Measurements from ENCODE around the gene BBS9. TPM values are rescaled to one million over a fixed set of nuclear protein-coding genes. Genes with fewer than 3 reads are reported as not detected.

Gene BBS9
- total RNA-seq, 2 experiments from 2014 or later, result 8.9 to 10.1 TPM

DNA sequence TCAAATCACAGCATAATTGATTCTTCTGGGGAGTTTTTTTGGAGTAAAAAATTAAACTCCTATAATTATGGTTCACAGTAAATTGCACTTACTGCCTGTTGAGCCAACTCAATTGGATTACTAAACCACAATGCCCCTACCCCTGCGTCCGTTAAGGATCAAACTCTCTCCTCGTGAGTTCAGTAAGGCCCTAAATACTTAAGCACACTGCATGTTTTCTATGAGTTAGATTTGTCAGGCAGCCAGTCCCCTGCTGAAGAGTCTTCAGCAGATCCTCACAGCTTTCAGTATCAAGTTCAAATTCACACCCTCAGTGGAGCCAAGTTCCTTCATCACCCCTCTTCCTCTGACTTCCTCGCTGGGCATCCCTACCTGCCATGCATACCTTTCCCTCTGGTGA lies 501.0 kb downstream of the BBS9 start:
- Mint-ChIP-seq H3K9me3 (peaks cover 2% of the 10 kb centered on the region), H3K27ac (no peak overlapping the region), H3K27me3 (no peaks in the 10 kb centered on the region), H3K36me3 (ENCODE audit: low read depth) (no peaks in the 10 kb centered on the region), H3K4me3 (no peak overlapping the region), H3K4me1 (no peaks in the 10 kb centered on the region)
- CTCF ChIA-PET, result no interaction called here
- POLR2A ChIA-PET, result no interaction called here
- DNase-seq, result no peak

GRCh38 chr7:33632322-33632721 lies 503.0 kb downstream of the BBS9 start:
- Mint-ChIP-seq H3K27ac (no peak overlapping the region), H3K9me3 (no peaks in the 10 kb centered on the region), H3K4me3 (no peak overlapping the region), H3K4me1 (no peaks in the 10 kb centered on the region), H3K27me3 (no peaks in the 10 kb centered on the region), H3K36me3 (ENCODE audit: low read depth) (no peaks in the 10 kb centered on the region)
- DNase-seq, result no peak
- ChIA-PET CTCF (no interaction called here), POLR2A (no interaction called here)

DNA sequence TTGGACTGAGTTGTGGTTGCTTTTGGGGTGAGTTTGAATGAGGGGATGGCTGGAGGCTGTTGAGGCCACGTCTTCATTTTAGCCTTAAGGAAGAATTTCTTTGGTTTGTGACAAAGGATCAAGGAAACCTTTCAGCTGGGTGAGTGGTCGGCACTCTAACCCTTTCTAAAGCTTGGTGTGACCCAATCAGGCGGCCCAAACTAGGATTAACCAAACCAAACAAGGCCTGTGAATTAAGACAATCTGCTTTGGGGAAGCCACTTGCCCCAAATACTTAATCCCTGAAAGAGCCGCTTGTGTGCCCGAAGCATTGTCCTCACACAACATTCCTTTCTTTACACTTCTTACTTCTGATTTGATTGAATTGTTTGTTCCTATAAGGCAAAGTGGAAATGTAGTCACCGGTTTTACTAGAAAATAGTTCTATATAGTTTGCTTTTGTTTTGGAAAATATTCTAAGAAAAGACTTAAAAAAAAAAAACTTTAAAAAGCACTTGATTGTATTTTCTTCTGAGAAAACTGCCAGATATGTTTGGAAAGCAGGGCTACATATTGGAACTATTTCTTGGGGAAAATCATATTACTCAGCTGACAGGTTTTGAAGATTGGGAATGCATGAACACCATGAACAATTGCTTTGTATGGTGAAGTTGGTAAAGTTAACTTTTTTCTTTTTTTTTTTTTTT lies 503.6 kb downstream of the BBS9 start:
- ChIA-PET CTCF (no interaction called here), POLR2A (no interaction called here)
- no peak overlapping the region for H3K4me3 Mint-ChIP-seq

DNA sequence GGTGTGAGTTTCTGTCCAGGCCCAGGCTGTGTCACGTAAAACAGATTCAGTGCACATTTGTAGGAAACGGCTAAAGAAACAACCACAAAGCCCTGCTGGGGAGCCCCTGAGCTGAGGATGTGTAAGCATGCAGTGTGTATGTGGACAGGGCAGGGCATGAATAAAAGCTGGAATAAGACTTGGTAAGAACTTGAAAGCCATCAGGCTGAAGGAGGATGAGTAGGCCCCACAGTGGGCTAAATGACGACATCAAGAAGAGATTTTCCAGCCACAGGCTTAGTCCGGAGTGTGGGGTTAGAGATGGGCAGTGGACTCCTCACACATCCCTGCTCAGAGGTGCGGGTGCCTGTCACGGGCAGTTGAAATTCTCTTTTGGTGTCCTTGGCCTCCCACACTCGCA lies 505.2 kb downstream of the BBS9 start:
- Mint-ChIP-seq H3K4me1 (no peaks in the 10 kb centered on the region), H3K4me3 (no peak overlapping the region), H3K9me3 (no peaks in the 10 kb centered on the region), H3K27ac (no peak overlapping the region), H3K36me3 (ENCODE audit: low read depth) (no peaks in the 10 kb centered on the region), H3K27me3 (no peaks in the 10 kb centered on the region)
- no peak for DNase-seq
- ChIA-PET POLR2A (no interaction called here), CTCF (no interaction called here)

More for the DNA sequence above, 503.6 kb downstream of the BBS9 start:
- no peaks in the 10 kb centered on the region for H3K27me3 Mint-ChIP-seq
- no peaks in the 10 kb centered on the region for H3K36me3 Mint-ChIP-seq (ENCODE audit: low read depth)
- no peaks in the 10 kb centered on the region for H3K9me3 Mint-ChIP-seq
- no peak for DNase-seq
- no peaks in the 10 kb centered on the region for H3K4me1 Mint-ChIP-seq
- H3K27ac Mint-ChIP-seq, result no peak overlapping the region

- Mint-ChIP-seq H3K27ac (no peak overlapping the region), H3K9me3 (no peaks in the 10 kb centered on the region), H3K27me3 (no peaks in the 10 kb centered on the region), H3K4me3 (no peak overlapping the region), H3K36me3 (ENCODE audit: low read depth) (no peaks in the 10 kb centered on the region), H3K4me1 (no peaks in the 10 kb centered on the region)
- ChIA-PET CTCF (no interaction called here), POLR2A (no interaction called here)
- DNase-seq, result no peak
Observed at GRCh38 chr7:33636359-33636758, 507.0 kb downstream of the BBS9 start.

DNA sequence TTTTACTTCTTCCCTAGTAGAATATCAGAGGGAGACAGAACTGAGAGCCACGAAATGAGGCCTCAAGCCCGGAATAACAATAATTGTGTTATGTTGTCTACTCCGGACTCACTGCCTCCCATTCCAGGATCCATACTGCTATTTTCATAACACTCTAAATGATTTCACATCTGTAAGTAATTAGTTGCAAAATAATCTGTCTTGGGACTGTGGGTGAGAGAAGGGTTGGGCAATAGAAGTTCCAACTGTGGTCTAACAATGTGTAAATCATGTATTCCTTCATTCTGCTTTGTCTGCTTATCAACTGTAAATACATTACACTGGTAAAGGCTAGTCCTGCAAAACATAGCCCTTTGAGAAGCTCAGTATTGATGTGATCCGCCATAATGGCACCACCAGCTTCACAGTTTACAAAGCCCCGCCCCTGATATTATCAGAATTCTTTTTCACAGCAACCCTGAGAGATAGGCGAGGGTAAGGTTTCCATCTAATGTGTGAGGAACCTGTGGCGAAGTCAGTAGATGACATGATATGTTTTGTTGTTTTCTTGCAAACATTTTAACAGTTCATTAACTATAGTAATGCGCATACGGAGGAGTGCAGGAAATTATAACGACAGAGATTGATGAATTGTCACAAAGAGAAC lies 510.3 kb downstream of the BBS9 start:
- Mint-ChIP-seq H3K27ac (no peak overlapping the region), H3K4me1 (no peaks in the 10 kb centered on the region), H3K9me3 (no peaks in the 10 kb centered on the region), H3K27me3 (no peaks in the 10 kb centered on the region), H3K4me3 (no peak overlapping the region), H3K36me3 (ENCODE audit: low read depth) (no peaks in the 10 kb centered on the region)
- ChIA-PET POLR2A (no interaction called here), CTCF (no interaction called here)
- no peak for DNase-seq

DNA sequence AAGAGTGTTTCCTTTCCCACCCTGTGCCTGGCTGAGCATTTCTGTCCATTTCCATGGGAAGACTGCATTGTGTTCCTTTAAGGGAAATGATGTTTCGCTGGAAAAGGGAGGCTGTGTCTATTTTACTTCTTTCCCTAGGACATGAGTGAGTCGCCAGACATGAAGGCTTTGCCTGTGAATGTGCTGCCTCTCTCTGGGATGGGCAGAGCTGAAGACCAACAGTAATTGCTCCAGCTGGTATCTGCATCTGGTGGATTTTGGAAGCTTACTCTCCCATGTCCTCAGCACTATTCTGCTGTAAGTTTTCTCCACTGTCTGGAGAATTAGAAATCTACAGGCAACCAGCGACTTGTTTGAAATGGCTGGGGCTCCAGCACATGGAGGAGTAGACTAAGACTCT lies 511.4 kb downstream of the BBS9 start:
- H3K4me3 Mint-ChIP-seq, result no peak overlapping the region
- ChIA-PET CTCF (no interaction called here), POLR2A (no interaction called here)
- no peaks in the 10 kb centered on the region for H3K27me3 Mint-ChIP-seq
- H3K4me1 Mint-ChIP-seq, result no peaks in the 10 kb centered on the region
- no peak for DNase-seq
- no peaks in the 10 kb centered on the region for H3K36me3 Mint-ChIP-seq (ENCODE audit: low read depth)
- no peak overlapping the region for H3K27ac Mint-ChIP-seq
- H3K9me3 Mint-ChIP-seq, result no peaks in the 10 kb centered on the region

DNA sequence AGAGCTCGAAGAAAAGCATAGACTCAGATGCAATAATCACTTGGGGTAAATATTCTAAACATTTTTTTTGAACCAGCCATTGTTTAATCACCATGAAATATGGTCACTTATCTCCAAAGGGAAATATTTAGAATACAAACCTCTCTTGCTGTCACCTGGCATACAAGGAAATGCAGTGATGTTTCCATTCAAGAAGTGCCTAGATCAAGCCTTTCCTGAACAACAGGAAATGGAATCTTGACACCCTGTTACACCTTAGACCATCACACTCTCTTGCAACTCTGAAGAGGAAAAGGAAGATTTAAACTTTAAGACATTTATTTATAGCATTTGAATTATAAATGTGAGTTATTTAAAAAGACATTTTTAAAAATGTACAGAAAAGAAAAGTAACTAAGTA lies 512.9 kb downstream of the BBS9 start:
- DNase-seq, result no peak
- H3K4me3 Mint-ChIP-seq, result no peak overlapping the region
- CTCF ChIA-PET, result no interaction called here
- H3K27ac Mint-ChIP-seq, result no peak overlapping the region
- H3K4me1 Mint-ChIP-seq, result no peaks in the 10 kb centered on the region
- no peaks in the 10 kb centered on the region for H3K36me3 Mint-ChIP-seq (ENCODE audit: low read depth)
- POLR2A ChIA-PET, result no interaction called here
- no peaks in the 10 kb centered on the region for H3K27me3 Mint-ChIP-seq
- no peaks in the 10 kb centered on the region for H3K9me3 Mint-ChIP-seq

- H3K4me1 Mint-ChIP-seq, result no peaks in the 10 kb centered on the region
- no peak overlapping the region for H3K4me3 Mint-ChIP-seq
- H3K36me3 Mint-ChIP-seq (ENCODE audit: low read depth), result no peaks in the 10 kb centered on the region
- H3K27ac Mint-ChIP-seq, result no peak overlapping the region
- H3K27me3 Mint-ChIP-seq, result no peaks in the 10 kb centered on the region
- H3K9me3 Mint-ChIP-seq, result no peaks in the 10 kb centered on the region
- ChIA-PET CTCF (no interaction called here), POLR2A (no interaction called here)
- no peak for DNase-seq
Observed at GRCh38 chr7:33643530-33643929, 514.2 kb downstream of the BBS9 start.

DNA sequence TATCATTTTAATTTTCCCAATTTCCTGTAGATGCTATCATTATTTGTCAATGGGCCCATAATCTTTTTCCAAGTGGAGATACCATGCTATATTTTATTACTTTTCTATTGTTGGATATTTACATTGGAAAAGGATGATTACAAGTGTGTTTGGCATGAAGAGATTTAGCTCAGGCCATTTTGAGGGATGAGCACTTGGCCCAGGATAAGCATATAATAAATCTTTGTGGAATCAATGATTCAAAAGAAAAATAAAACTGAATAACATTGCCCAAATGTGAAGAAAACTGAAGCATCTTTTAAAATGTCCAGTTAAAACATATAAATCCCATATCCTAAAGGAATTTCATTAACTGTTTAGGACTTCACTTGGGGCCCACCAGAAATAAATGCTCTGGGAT lies 515.1 kb downstream of the BBS9 start:
- POLR2A ChIA-PET, result no interaction called here
- H3K4me3 Mint-ChIP-seq, result no peak overlapping the region
- no peaks in the 10 kb centered on the region for H3K36me3 Mint-ChIP-seq (ENCODE audit: low read depth)
- no peak for DNase-seq
- no peaks in the 10 kb centered on the region for H3K4me1 Mint-ChIP-seq
- H3K27ac Mint-ChIP-seq, result no peak overlapping the region
- H3K9me3 Mint-ChIP-seq, result no peaks in the 10 kb centered on the region
- no peaks in the 10 kb centered on the region for H3K27me3 Mint-ChIP-seq
- CTCF ChIA-PET, result no interaction called here

DNA sequence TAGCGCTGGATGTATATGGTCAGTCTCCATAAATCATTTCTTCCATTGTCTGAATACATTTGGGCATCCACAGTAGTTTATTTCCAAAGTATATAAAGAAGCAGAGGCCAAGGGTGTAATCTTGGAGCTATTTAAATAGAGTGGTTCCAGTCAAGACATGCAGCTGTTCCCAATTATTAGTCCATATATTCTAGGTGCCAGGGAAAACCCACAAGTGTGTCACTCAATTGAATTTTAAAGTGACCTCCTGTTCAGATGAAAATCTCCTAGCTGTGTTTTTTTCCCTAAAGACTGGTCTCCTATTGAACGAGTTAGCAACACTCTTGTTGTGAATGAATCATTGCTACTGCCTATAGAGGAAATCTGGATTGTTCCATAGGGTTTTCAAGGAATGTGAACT lies 515.7 kb downstream of the BBS9 start:
- H3K9me3 Mint-ChIP-seq, result no peaks in the 10 kb centered on the region
- no peaks in the 10 kb centered on the region for H3K27me3 Mint-ChIP-seq
- no peak overlapping the region for H3K27ac Mint-ChIP-seq
- CTCF ChIA-PET, result no interaction called here
- H3K36me3 Mint-ChIP-seq (ENCODE audit: low read depth), result no peaks in the 10 kb centered on the region
- H3K4me1 Mint-ChIP-seq, result no peaks in the 10 kb centered on the region
- H3K4me3 Mint-ChIP-seq, result no peak overlapping the region
- no peak for DNase-seq
- POLR2A ChIA-PET, result no interaction called here

DNA sequence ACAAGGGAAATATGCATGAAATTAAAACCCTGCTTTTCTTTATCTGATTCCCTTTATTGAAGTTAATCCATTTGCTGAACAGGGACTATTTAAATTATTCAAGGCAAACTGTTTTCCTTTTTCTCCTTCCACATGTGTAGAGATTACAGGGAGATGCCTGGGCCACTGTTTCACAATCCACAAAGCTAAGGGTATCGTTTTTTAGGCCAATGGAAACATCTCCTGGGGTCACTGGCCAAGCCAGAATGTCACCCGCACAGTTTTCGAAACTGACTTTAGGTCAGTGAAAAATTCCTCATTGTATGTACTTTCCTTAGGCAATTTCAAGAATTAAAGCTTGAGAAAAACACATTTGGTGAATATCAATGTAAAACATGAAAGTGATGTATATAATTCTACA lies 516.8 kb downstream of the BBS9 start:
- DNase-seq, result no peak
- ChIA-PET CTCF (interaction anchor here (0.6 kb wide), 1 partner anchor 50 kb away, joined by 3 read pairs; no protein-coding TSS in a partner anchor), POLR2A (no interaction called here)
- Mint-ChIP-seq H3K4me3 (no peak overlapping the region), H3K4me1 (no peaks in the 10 kb centered on the region), H3K27me3 (no peaks in the 10 kb centered on the region), H3K36me3 (ENCODE audit: low read depth) (no peaks in the 10 kb centered on the region), H3K9me3 (no peaks in the 10 kb centered on the region), H3K27ac (no peak overlapping the region)

DNA sequence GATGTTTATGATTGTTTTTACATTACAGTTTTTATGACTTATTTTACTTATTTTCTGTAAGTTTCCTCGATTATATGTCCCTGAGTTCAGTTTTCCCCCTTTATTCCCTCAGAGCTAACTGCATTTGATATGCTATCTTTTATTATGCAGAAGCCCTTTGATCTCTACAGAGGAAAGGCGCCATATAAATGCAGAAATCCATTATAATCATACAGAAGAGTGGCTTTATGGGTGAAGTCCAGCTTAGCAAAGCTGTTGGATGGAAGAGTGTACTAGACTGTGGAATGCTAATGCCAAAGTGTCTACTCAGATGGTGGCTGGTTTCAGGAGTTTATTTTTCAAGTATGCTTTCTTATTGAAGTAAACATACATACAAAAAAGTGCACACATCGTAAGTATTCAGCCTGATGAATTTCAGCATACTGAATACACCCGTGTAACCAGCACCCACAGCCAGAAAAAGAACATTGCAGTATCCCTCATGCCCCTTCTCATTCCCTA lies 517.6 kb downstream of the BBS9 start:
- CTCF ChIA-PET, result no interaction called here
- H3K9me3 Mint-ChIP-seq, result no peaks in the 10 kb centered on the region

More for the DNA sequence above, 517.6 kb downstream of the BBS9 start:
- Mint-ChIP-seq H3K27ac (no peak overlapping the region), H3K36me3 (ENCODE audit: low read depth) (no peaks in the 10 kb centered on the region), H3K4me3 (no peak overlapping the region), H3K4me1 (no peaks in the 10 kb centered on the region), H3K27me3 (no peaks in the 10 kb centered on the region)
- DNase-seq, result no peak
- POLR2A ChIA-PET, result no interaction called here

Data from activated CD4-positive, alpha-beta T cell treated with anti-CD3 and anti-CD28 coated beads, Interleukin-2, amount 10 ng/mL, durations not matched to agents 7 days and 5 days (primary cell).